GM18508 (cell line): ENCODE results near the gene RAPGEF4.
"Not testable (repeated sequence)": the region's sequence is repeated elsewhere in the genome, so short reads cannot be mapped to it uniquely, and the experiment has no call there.

Experiments
- ATAC-seq: cut with Tn5 transposase; IDR thresholded peaks from one replicate; pipeline ENCODE4 v1.9.1; 2021; ENCODE audit warnings: moderate number of reproducible peaks; ENCODE audit not compliant: insufficient read depth, unreplicated experiment

Gene RAPGEF4

DNA sequence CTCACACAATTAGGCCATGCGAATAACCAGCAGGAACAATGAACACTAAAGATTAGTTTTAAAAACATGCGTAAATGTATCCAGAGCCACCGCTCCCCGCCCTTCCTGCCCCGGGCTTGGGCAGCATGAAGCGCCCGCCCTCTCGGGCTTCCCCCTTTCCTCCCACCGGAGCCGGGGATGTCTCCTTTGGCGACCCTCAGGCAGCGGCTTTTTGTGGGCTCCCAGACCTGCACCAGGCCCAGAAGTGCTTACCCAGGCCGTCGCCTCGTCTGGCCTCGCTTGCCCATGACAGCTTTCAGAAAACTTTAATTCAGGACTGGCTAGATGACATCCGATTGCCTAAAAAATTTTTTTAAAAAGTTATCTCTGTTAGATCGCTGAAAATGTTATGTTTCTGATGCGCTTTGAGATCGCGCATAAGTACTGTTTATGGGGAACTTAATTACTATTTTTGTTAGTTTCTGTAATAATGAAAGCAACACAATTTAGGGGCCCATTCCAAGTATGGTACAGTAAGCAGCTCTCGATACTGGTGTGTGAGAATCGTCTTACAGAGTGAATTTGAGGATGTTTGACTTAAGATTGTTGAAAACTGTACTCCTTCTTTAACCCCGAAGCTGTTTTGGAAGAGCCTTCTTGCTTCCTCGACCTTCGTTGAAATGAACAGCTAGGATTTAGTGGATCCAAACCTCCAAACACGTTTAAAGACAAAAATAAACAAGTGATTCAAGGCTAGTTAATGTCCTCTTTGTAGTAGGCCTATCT is 341.1 kb downstream of the RAPGEF4 start:
- no peak for ATAC-seq

- ATAC-seq = no peak
These were observed 342.0 kb downstream of the RAPGEF4 start for GRCh38 chr2:173077506-173078177.

DNA sequence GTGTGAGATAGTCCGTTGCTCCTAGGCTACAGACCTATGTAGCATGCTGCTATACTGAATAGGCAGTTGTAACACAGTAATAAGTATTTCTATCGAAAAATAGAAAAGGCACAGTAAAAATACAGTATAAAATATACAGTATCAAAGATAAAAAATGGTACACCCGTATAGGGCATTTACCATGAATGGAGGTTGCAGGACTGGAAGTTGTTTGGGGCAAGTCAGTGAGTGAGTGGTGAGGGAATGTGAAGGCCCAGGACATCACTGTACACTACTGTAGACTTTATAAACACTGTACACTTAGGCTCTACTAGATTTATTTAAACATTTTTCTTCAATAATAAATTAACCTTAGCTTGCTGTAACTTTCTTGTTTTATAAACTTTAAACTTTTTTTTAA is 343.5 kb downstream of the RAPGEF4 start:
- ATAC-seq = no peak

- no peak for ATAC-seq
These were observed 344.6 kb downstream of the RAPGEF4 start for GRCh38 chr2:173079973-173080860.

GRCh38 chr2:173086518-173087213 is 351.0 kb downstream of the RAPGEF4 start:
- no peak for ATAC-seq

DNA sequence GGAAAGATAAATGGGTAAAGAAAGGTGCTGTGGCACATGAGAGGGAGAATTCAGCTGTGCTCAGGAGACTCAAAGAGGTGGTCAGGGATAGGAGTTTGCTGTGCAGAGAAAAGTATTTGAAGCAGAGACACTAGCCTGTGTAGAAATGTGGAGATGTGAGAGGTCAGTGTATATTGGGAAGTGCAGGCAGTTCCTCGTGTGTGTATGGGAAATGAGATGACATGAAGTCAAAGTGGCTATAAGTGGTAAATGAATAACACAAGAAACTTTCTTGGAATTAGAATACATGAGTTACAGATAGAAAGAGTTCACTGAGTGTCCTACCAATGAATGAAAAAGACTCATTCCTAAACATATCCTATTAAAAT is 351.6 kb downstream of the RAPGEF4 start:
- no peak for ATAC-seq

DNA sequence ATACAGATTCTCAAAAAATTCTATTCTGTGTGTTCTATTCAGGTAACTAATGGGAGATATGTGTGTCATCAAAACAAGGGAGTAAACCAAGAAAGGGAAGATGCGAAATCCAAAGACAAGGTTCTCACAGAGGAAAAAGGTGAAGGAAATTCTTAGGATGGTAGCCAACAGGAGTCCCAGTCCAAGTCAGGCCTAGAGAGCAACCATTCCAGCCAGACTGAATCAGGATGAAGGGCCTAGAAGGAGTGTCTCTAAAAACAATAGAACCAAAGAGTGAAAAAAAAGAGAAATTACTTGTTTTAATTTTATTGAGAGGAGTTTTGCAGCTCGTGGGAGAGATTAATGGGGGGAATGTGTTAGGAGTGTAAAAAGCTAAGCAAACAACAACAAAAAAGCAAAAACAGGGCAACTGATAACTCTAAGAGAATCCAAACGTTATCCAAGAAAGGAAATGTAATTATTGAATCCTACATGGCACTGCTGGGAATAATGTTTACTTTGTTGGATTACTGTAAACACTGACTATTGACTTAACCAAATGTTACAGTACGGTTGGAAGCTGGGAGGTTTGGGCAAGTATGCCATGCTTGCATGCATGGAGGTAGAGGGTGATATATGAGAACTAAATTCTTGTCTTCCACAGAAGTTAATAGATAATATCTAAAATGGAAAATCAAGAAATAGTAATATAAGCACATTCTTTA is 352.3 kb downstream of the RAPGEF4 start:
- no peak for ATAC-seq

DNA sequence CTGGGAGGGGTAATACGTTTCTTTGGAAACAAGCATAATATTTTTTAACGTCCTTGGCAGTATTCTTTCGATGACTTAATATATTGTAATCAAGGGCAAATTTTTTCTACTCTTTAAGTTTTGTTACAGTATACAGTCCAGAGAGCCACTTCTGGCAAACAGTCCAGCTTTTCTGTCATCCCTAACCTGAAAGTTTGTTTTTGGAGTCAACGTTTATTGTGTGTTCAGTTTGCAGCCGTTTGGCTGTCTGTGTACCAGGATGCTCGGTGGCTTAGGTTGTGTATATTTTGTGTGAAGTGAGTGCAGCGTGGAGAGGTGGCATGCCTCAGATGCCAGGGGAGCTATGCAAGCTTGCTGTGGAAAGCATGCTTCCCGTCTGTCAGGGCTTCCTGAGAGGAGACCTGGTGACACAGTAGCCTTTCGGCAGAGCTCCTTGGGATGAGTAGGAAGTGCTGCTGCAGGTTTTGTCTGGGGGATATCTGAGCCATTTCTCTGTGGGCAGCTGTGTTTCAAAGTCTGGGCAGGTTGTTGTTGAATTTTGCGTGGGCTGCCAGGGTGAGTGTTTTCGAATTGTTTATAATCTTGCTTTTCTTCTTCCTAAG is 354.7 kb downstream of the RAPGEF4 start:
- ATAC-seq = no peak

DNA sequence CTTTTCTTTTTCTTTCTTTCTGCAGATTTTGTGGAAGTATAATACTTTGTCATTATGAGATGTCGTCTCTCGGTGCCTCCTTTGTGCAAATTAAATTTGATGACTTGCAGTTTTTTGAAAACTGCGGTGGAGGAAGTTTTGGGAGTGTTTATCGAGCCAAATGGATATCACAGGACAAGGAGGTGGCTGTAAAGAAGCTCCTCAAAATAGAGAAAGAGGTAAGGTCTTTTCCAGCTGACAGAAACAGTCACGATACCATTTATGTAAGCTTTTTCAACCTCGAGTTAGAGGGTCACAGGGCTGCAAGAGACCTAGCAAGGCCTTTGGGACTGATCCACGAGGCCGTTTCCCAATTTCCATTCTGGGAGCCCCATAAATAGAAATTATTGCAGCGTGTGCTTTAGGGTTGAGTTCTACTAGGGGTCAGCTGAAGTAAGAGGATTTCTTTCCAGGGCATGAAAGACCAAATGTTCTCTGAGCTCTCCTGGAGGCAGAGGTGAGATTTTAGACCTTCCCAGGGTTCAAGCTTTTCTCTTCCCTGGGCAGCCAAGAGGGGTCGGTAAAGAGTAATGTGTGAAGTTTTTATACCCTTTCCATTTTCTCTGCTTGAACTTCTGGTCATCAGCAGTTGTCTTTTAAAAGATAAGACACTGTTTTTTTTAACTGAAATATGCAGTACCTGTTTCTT is 355.5 kb downstream of the RAPGEF4 start:
- no peak for ATAC-seq

GRCh38 chr2:173091910-173092309 is 356.3 kb downstream of the RAPGEF4 start:
- ATAC-seq = no peak

- ATAC-seq = no peak
These were observed 357.3 kb downstream of the RAPGEF4 start for GRCh38 chr2:173092844-173093402.

DNA sequence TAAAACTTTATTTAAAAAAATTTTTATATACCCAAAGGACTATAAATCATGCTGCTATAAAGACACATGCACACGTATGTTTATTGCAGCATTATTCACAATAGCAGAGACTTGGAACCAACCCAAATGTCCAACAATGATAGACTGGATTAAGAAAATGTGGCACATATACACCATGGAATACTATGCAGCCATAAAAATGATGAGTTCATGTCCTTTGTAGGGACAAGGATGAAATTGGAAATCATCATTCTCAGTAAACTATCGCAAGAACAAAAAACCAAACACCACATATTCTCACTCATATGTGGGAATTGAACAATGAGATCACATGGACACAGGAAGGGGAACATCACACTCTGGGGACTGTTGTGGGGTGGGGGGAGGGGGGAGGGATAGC is 358.0 kb downstream of the RAPGEF4 start:
- not testable (repeated sequence) for ATAC-seq

DNA sequence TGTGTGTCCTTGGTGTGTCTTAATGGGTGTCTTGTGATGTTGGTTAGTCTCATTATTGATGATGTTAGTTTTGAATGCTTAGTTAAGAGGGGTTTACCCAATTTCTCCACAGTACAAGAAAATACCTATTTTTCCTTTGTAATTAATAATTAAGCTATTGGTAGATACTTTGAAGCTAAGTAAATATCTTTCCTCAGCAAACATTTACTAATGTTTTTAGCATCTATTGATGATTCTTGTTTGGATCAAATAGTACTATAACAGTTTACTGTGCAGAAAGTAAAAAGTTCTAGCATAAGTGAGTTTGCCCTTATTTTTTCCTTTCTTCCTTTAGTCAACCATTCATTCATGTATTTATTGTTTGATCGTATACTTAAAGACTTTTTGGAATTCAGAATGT is 359.1 kb downstream of the RAPGEF4 start:
- no peak for ATAC-seq

DNA sequence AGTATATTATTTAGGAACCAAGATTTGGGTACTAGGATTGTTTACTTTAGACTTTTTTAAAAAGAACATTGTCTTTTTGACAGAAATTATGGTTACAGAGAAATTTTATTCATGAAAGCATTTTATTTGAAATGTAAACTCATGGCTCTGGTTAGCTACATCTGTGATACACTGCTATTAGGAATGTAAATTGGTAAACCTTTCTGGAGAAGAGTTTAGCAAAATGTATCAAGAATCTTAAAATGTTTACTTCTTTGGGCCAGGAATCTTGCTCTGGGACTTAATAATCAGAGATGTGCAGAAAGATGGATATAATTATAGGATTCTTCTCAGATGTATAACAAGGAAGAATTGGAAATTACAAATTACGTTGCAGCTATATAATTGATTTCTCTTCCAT is 359.7 kb downstream of the RAPGEF4 start:
- no peak for ATAC-seq

DNA sequence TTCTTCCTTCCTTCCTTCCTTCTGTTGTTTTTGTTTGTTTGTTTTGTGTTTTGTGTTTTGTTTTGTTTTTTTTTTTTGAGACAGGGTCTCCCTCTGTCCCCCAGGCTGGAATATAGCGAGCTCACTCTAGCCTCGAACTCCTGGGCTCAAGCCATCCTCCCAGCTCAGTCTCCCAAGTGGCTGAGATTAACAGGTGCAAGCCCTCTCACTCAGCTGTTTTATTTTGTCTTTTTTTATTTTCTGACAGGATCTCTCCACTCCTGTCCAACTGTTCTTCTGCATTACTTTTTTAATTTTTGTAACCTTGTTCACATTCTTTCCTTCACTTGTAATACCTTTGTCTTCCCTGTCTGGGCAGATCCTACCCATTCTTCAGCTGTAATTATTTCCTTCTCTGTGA is 363.6 kb downstream of the RAPGEF4 start:
- ATAC-seq = no peak

GRCh38 chr2:173099804-173100203 is 364.2 kb downstream of the RAPGEF4 start:
- no peak for ATAC-seq

DNA sequence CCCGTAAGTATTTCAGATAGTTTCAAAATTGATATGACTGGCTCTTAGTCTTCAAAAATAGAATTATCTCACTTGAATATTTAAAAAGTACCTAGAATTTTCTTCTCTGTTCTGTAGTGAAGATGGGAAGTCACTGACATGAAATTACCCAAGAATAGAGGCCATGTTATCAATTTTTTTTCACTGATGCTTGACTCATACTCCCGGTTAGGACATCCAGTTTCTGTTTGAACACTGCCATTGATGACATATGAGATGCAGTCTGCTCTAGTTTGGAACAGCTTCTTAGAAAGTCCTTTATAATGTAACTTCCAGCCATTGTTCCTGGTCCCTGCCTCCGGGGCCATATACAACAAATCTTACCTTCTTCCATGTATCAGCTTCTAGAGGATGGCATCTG is 366.0 kb downstream of the RAPGEF4 start:
- ATAC-seq = peak; percentile 65
